K562 (cell line): ENCODE results near the gene RPP25. TPM values are rescaled to one million over a fixed set of nuclear protein-coding genes. Genes with fewer than 3 reads are reported as not detected.

ENCODE experiments used
- BRF1 ChIP-seq: IDR thresholded peaks from 3 replicates; pipeline ENCODE4 v1.6.1; 2011; ENCODE audit warnings: borderline replicate concordance, mild to moderate bottlenecking; ENCODE audit not compliant: insufficient read length; ENCODE audit errors: extremely low read depth
- DIDO1 ChIP-seq: fragments of 450-650 bp; IDR thresholded peaks from 2 replicates; pipeline ENCODE4 v1.6.1; 2016; ENCODE audit warnings: low read depth, missing biosample characterization, missing genetic modification characterization
- ETS2 ChIP-seq: IDR thresholded peaks from 2 replicates; pipeline ENCODE4 v1.6.1; 2016; ENCODE audit warnings: borderline replicate concordance, missing genetic modification characterization, mild to moderate bottlenecking, moderate library complexity, missing compliant biosample characterization; ENCODE audit not compliant: poor library complexity, severe bottlenecking
- FOXK2 ChIP-seq, 2 experiments: fragments of 450-650 bp; IDR thresholded peaks in 1 of 2; conservative IDR thresholded peaks in 1 of 2; 2 replicates each; pipeline ENCODE4 v1.6.1; 2016; ENCODE audit warnings: low read depth in 2 of 2, mild to moderate bottlenecking in 1 of 2
- GABPB1 ChIP-seq: sonication (generic); formaldehyde crosslinking; IDR thresholded peaks from 2 replicates; pipeline ENCODE4 v1.8.0; 2022; ENCODE audit warnings: mild to moderate bottlenecking, missing genetic modification reagents
- POU5F1 ChIP-seq: fragments of 150-350 bp; IDR thresholded peaks from 2 replicates; pipeline ENCODE4 v1.6.1; 2014; ENCODE audit warnings: borderline replicate concordance, low read length, low read depth, mild to moderate bottlenecking; ENCODE audit not compliant: partially characterized antibody
- PRPF4 ChIP-seq: fragments of 200-400 bp; formaldehyde crosslinking; IDR thresholded peaks from one replicate; pipeline ENCODE4 v1.6.1; 2017; ENCODE audit warnings: low read length, low read depth, mild to moderate bottlenecking; ENCODE audit not compliant: insufficient read depth, poor library complexity, severe bottlenecking
- SMARCA5 ChIP-seq: fragments of 450-650 bp; IDR thresholded peaks from 2 replicates; pipeline ENCODE4 v1.6.1; 2016
- YY1 ChIP-seq, 3 experiments: IDR thresholded peaks; 2 replicates each; pipeline ENCODE4 v1.6.1; 2011; ENCODE audit warnings: low read length in 2 of 3, mild to moderate bottlenecking in 2 of 3, moderate library complexity in 2 of 3, borderline replicate concordance in 1 of 3, control low read depth in 1 of 3, low read depth in 1 of 3; ENCODE audit not compliant: insufficient read depth in 3 of 3, insufficient replicate concordance in 2 of 3, control insufficient read depth in 1 of 3, insufficient read length in 1 of 3; ENCODE audit errors: extremely low read depth in 1 of 3
- polyA plus RNA-seq, 8 experiments: library from polyadenylated mRNA; depleted of rRNA in 4 of 8; stranded (reverse) in 5 of 8; unstranded in 3 of 8; fragments of >200 nt; fragmentation: Nextera tagmentation in 2 of 8; fragmentation: Illumina TruSeq in 1 of 8; extraction: Ambion mirVana in 2 of 8; extraction: Trizol in 1 of 8; gene quantifications; 2 replicates each; pipeline versions ENCODE4 v1.2.1 to v1.2.3, GENCODE V29; 2011 to 2014; ENCODE audit warnings: inconsistent platforms in 1 of 8, missing spikeins in 1 of 8
- total RNA-seq, 7 experiments: library from RNA; depleted of rRNA in 6 of 7; stranded (reverse); fragments of >200 nt in 6 of 7; fragmentation: Illumina TruSeq in 2 of 7; extraction: Trizol in 2 of 7; gene quantifications; 2 replicates each; pipeline versions ENCODE4 v1.2.1 to v1.2.3, GENCODE V29; 2011 to 2021; ENCODE audit warnings: low replicate concordance in 1 of 7
- TF ChIP-seq, protein P1 (sequence below): sonication (generic); formaldehyde crosslinking; IDR thresholded peaks from 2 replicates; pipeline ENCODE4 v1.8.0; 2022; ENCODE audit warnings: mild to moderate bottlenecking, low read depth, missing genetic modification reagents
- TF ChIP-seq, protein P2 (sequence below): fragments of 450-650 bp; IDR thresholded peaks from 2 replicates; pipeline ENCODE4 v1.6.1; 2018; ENCODE audit not compliant: partially characterized antibody
- TF ChIP-seq, protein P3 (sequence below): sonication (generic); formaldehyde crosslinking; IDR thresholded peaks from 2 replicates; pipeline ENCODE4 v1.8.1; 2023; ENCODE audit warnings: mild to moderate bottlenecking, missing genetic modification reagents
- TF ChIP-seq, protein P4 (sequence below): sonication (generic); formaldehyde crosslinking; IDR thresholded peaks from 2 replicates; pipeline ENCODE4 v1.8.0; 2022; ENCODE audit warnings: missing genetic modification reagents, mild to moderate bottlenecking, moderate library complexity, borderline replicate concordance
- TF ChIP-seq, protein P5 (sequence below): sonication (generic); formaldehyde crosslinking; IDR thresholded peaks from 2 replicates; pipeline ENCODE4 v1.8.0; 2022; ENCODE audit warnings: mild to moderate bottlenecking, missing genetic modification reagents, borderline replicate concordance

Gene RPP25
- total and polyA plus RNA-seq, 9 of the 15 experiments (the other 6 are each of a cell fraction or from before 2014, with no cell fraction given): 1.1 to 12.3 (median 5.6) TPM

DNA sequence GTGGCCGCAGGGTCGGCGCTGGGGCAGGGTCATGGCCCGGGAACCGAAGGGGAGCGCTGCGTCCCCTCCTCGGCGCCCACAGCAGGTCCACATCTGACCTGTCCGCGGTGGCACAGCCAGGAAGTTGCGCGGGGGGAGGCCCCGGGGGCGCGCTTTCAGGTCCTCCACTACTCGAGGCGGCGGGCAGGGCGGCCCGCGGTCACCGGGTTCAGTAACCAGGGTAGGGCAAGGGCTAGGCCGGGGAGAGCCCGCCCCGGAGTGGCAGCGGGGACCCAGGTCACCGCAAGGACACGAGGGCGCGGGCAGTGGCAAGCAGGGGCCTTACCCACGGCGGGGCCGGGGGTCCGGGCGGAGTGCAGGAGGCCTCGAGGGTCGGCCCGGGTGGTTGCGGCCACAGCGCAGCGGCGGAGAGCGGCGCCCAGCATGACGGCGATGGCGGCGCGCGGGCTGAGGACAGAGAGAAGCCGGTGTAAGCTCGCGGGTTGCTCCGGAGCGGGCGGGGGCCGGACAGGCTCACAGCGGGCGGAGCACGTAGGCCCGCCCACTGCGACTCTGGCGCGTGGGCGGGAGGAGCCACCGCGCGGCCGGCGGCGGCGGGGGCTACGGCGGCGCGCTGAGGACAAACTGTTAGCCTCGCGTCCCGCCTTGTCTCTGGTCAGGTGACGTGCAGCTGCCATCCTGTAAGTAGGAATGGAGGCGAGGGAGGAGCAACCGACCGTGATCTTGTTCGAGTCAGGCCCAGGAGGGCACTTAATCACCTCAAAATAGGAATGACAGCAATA is 18.8 kb downstream of the RPP25 start, which contains the start of gene COX5A (continued):
- TF ChIP-seq, protein P1, sequence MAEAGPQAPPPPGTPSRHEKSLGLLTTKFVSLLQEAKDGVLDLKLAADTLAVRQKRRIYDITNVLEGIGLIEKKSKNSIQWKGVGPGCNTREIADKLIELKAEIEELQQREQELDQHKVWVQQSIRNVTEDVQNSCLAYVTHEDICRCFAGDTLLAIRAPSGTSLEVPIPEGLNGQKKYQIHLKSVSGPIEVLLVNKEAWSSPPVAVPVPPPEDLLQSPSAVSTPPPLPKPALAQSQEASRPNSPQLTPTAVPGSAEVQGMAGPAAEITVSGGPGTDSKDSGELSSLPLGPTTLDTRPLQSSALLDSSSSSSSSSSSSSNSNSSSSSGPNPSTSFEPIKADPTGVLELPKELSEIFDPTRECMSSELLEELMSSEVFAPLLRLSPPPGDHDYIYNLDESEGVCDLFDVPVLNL (CRISPR knock-in tag): no peak
- no peak for TF ChIP-seq BRF1
- no peak; a peak in 1 of 4 replicates for TF ChIP-seq FOXK2 (conservative IDR thresholded peaks at IDR 0.05 in 1 of 2, IDR thresholded peaks at IDR 0.05 in 1 of 2; ENCODE audit: low read depth in 2 of 2)
- TF ChIP-seq PRPF4: peak; percentile 71
- no peak for TF ChIP-seq ETS2 (tag)
- peak; percentile 45 to 86 (median 82) for TF ChIP-seq YY1 (IDR thresholded peaks at IDR 0.05; ENCODE audit: borderline replicate concordance in 1 of 3, control insufficient read depth in 1 of 3, extremely low read depth in 1 of 3, insufficient read depth in 3 of 3, insufficient read length in 1 of 3, insufficient replicate concordance in 2 of 3, low read depth in 1 of 3, low read length in 2 of 3)
- TF ChIP-seq, protein P2, sequence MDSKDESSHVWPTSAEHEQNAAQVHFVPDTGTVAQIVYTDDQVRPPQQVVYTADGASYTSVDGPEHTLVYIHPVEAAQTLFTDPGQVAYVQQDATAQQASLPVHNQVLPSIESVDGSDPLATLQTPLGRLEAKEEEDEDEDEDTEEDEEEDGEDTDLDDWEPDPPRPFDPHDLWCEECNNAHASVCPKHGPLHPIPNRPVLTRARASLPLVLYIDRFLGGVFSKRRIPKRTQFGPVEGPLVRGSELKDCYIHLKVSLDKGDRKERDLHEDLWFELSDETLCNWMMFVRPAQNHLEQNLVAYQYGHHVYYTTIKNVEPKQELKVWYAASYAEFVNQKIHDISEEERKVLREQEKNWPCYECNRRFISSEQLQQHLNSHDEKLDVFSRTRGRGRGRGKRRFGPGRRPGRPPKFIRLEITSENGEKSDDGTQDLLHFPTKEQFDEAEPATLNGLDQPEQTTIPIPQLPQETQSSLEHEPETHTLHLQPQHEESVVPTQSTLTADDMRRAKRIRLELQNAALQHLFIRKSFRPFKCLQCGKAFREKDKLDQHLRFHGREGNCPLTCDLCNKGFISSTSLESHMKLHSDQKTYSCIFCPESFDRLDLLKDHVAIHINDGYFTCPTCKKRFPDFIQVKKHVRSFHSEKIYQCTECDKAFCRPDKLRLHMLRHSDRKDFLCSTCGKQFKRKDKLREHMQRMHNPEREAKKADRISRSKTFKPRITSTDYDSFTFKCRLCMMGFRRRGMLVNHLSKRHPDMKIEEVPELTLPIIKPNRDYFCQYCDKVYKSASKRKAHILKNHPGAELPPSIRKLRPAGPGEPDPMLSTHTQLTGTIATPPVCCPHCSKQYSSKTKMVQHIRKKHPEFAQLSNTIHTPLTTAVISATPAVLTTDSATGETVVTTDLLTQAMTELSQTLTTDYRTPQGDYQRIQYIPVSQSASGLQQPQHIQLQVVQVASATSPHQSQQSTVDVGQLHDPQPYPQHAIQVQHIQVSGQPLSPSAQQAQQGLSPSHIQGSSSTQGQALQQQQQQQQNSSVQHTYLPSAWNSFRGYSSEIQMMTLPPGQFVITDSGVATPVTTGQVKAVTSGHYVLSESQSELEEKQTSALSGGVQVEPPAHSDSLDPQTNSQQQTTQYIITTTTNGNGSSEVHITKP: peak; percentile 66
- TF ChIP-seq DIDO1 (tag): no peak
- TF ChIP-seq, protein P3, sequence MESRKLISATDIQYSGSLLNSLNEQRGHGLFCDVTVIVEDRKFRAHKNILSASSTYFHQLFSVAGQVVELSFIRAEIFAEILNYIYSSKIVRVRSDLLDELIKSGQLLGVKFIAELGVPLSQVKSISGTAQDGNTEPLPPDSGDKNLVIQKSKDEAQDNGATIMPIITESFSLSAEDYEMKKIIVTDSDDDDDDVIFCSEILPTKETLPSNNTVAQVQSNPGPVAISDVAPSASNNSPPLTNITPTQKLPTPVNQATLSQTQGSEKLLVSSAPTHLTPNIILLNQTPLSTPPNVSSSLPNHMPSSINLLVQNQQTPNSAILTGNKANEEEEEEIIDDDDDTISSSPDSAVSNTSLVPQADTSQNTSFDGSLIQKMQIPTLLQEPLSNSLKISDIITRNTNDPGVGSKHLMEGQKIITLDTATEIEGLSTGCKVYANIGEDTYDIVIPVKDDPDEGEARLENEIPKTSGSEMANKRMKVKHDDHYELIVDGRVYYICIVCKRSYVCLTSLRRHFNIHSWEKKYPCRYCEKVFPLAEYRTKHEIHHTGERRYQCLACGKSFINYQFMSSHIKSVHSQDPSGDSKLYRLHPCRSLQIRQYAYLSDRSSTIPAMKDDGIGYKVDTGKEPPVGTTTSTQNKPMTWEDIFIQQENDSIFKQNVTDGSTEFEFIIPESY (CRISPR knock-in tag): no peak
- TF ChIP-seq POU5F1: peak; percentile 78
- no peak for TF ChIP-seq SMARCA5
- TF ChIP-seq, protein P4, sequence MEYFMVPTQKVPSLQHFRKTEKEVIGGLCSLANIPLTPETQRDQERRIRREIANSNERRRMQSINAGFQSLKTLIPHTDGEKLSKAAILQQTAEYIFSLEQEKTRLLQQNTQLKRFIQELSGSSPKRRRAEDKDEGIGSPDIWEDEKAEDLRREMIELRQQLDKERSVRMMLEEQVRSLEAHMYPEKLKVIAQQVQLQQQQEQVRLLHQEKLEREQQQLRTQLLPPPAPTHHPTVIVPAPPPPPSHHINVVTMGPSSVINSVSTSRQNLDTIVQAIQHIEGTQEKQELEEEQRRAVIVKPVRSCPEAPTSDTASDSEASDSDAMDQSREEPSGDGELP (CRISPR knock-in tag): peak; percentile 89
- TF ChIP-seq, protein P5, sequence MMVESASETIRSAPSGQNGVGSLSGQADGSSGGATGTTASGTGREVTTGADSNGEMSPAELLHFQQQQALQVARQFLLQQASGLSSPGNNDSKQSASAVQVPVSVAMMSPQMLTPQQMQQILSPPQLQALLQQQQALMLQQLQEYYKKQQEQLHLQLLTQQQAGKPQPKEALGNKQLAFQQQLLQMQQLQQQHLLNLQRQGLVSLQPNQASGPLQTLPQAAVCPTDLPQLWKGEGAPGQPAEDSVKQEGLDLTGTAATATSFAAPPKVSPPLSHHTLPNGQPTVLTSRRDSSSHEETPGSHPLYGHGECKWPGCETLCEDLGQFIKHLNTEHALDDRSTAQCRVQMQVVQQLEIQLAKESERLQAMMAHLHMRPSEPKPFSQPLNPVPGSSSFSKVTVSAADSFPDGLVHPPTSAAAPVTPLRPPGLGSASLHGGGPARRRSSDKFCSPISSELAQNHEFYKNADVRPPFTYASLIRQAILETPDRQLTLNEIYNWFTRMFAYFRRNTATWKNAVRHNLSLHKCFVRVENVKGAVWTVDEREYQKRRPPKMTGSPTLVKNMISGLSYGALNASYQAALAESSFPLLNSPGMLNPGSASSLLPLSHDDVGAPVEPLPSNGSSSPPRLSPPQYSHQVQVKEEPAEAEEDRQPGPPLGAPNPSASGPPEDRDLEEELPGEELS (CRISPR knock-in tag): peak; percentile 67; the same call in 1 of the 2 replicates
- peak; percentile 79 for TF ChIP-seq GABPB1 (CRISPR knock-in tag)
